WTC11 (cell line): ENCODE results near the gene SLC37A1. TPM values are rescaled to one million over a fixed set of nuclear protein-coding genes. Genes with fewer than 3 reads are reported as not detected.
"Not testable (repeated sequence)": the region's sequence is repeated elsewhere in the genome, so short reads cannot be mapped to it uniquely, and the experiment has no call there.

Experiments
- ATAC-seq: fragments of 200-7000 bp; cut with Tn5 transposase; 2 replicates; pipeline ENCODE4 v1.10.0; 2021; ENCODE audit warnings: mild to moderate bottlenecking, moderate library complexity
- CTCF ChIA-PET: fragments of 300-600 bp; sonication (Branson Sonifier 250); formaldehyde crosslinking; loops from one replicate; lab custom pipeline; 2021; ENCODE audit warnings: antibody characterized with exemption; lab: Charles Lee
- POLR2A ChIA-PET: fragments of 350-600 bp; sonication (Branson Sonifier 250); formaldehyde crosslinking; loops from one replicate; lab custom pipeline; 2021; ENCODE audit warnings: antibody characterized with exemption; lab: Charles Lee
- DNase-seq: peaks from one replicate; pipeline ENCODE4 v3.0.0; 2021; ENCODE audit warnings: low spot score
- H3K27ac Mint-ChIP-seq: 2 replicates; pipeline ENCODE4 v1.8.0; 2021; ENCODE audit warnings: mixed read lengths
- H3K27me3 Mint-ChIP-seq: 2 replicates; pipeline ENCODE4 v1.8.0; 2021; ENCODE audit warnings: low read depth, mild to moderate bottlenecking, moderate library complexity, mixed read lengths
- H3K36me3 Mint-ChIP-seq: 2 replicates; pipeline ENCODE4 v1.8.0; 2021; ENCODE audit warnings: mixed read lengths
- H3K4me1 Mint-ChIP-seq: 2 replicates; pipeline ENCODE4 v1.8.0; 2022; ENCODE audit warnings: mixed read lengths
- H3K4me3 Mint-ChIP-seq: 2 replicates; pipeline ENCODE4 v1.8.0; 2021; ENCODE audit warnings: mild to moderate bottlenecking, moderate library complexity, mixed read lengths
- H3K9me3 Mint-ChIP-seq: 2 replicates; pipeline ENCODE4 v1.8.0; 2021; ENCODE audit warnings: mixed read lengths
- ATF2 ChIP-seq: sonication (generic); formaldehyde crosslinking; IDR thresholded peaks from 2 replicates; pipeline ENCODE4 v1.8.1; 2022; ENCODE audit warnings: low read depth, missing genetic modification reagents, borderline replicate concordance
- CTCF ChIP-seq: fragments of 200-600 bp; IDR thresholded peaks from 2 replicates; pipeline ENCODE4 v1.8.0; 2022; ENCODE audit warnings: antibody characterized with exemption
- E2F5 ChIP-seq: sonication (generic); formaldehyde crosslinking; IDR thresholded peaks from 2 replicates; pipeline ENCODE4 v1.8.1; 2022; ENCODE audit warnings: mild to moderate bottlenecking, moderate library complexity, missing genetic modification reagents
- FOXP4 ChIP-seq: sonication (generic); formaldehyde crosslinking; IDR thresholded peaks from 2 replicates; pipeline ENCODE4 v1.8.0; 2022; ENCODE audit warnings: mild to moderate bottlenecking, missing genetic modification reagents
- GABPB1 ChIP-seq: sonication (generic); formaldehyde crosslinking; IDR thresholded peaks from 2 replicates; pipeline ENCODE4 v1.8.1; 2023; ENCODE audit warnings: mild to moderate bottlenecking, missing genetic modification reagents
- GTF2I ChIP-seq: fragments of 250-450 bp; sonication (Bioruptor Pico); conservative IDR thresholded peaks from 2 replicates; pipeline ENCODE4 v1.4.0; 2021; ENCODE audit warnings: mild to moderate bottlenecking
- JUN ChIP-seq: sonication (generic); formaldehyde crosslinking; IDR thresholded peaks from 2 replicates; pipeline ENCODE4 v1.8.0; 2023; ENCODE audit warnings: mild to moderate bottlenecking, missing genetic modification reagents
- MLX ChIP-seq: sonication (generic); formaldehyde crosslinking; IDR thresholded peaks from 2 replicates; pipeline ENCODE4 v1.8.1; 2023; ENCODE audit warnings: mild to moderate bottlenecking, missing genetic modification reagents, moderate library complexity
- NR1H2 ChIP-seq: sonication (generic); formaldehyde crosslinking; IDR thresholded peaks from 2 replicates; pipeline ENCODE4 v1.9.0; 2021; ENCODE audit warnings: mild to moderate bottlenecking, moderate library complexity, missing genetic modification reagents
- SP1 ChIP-seq: sonication (generic); formaldehyde crosslinking; conservative IDR thresholded peaks from 2 replicates; pipeline ENCODE4 v1.8.1; 2022; ENCODE audit warnings: missing genetic modification reagents
- STAT6 ChIP-seq: sonication (generic); formaldehyde crosslinking; conservative IDR thresholded peaks from 2 replicates; pipeline ENCODE4 v1.8.1; 2023; ENCODE audit warnings: mild to moderate bottlenecking, low read depth, missing genetic modification reagents, moderate library complexity
- TEAD4 ChIP-seq: sonication (generic); formaldehyde crosslinking; IDR thresholded peaks from 2 replicates; pipeline ENCODE4 v1.8.0; 2022; ENCODE audit warnings: mild to moderate bottlenecking, missing genetic modification reagents
- USF1 ChIP-seq: sonication (generic); formaldehyde crosslinking; IDR thresholded peaks from 2 replicates; pipeline ENCODE4 v1.8.0; 2022; ENCODE audit warnings: mild to moderate bottlenecking, missing genetic modification reagents
- ZNF396 ChIP-seq: fragments of 250-450 bp; sonication (Bioruptor Pico); IDR thresholded peaks from 2 replicates; pipeline ENCODE4 v1.8.0; 2021; ENCODE audit warnings: mild to moderate bottlenecking, moderate library complexity, borderline replicate concordance
- ZNF423 ChIP-seq: fragments of 250-450 bp; sonication (Bioruptor Pico); IDR thresholded peaks from 2 replicates; pipeline ENCODE4 v2.1.2; 2022; ENCODE audit warnings: mild to moderate bottlenecking, moderate library complexity
- ZNF671 ChIP-seq: fragments of 250-450 bp; sonication (Bioruptor Pico); IDR thresholded peaks from 2 replicates; pipeline ENCODE4 v1.8.0; 2021; ENCODE audit warnings: mild to moderate bottlenecking
- total RNA-seq: library from RNA; stranded (reverse); gene quantifications from 3 replicates; pipeline ENCODE4 v1.2.3, GENCODE V29; 2021

Gene SLC37A1
- total RNA-seq, 1 experiment from 2014 or later: 22.7 TPM

GRCh38 chr21:42468491-42469131 is 45.0 kb upstream of the SLC37A1 start:
- no peak overlapping the region for H3K27ac Mint-ChIP-seq
- ATAC-seq (no peak), DNase-seq (no peak)
- no peak overlapping the region for H3K4me3 Mint-ChIP-seq
- H3K27me3 Mint-ChIP-seq: no peaks in the 10 kb centered on the region; the same call in 1 of the 2 replicates
- TF ChIP-seq TEAD4: no peak
- TF ChIP-seq NR1H2: no peak
- TF ChIP-seq MLX (CRISPR knock-in tag): no peak
- no peak for TF ChIP-seq ZNF423 (CRISPR knock-in tag)
- TF ChIP-seq E2F5: no peak
- POLR2A ChIA-PET: no interaction called here
- peaks cover 5% of the 10 kb centered on the region for H3K9me3 Mint-ChIP-seq
- CTCF ChIA-PET: interaction anchor here (0.9 to 2.2 kb wide), 4 partner anchors 18 to 159 kb away, joined by 3 to 7 read pairs (median 4); no protein-coding TSS in a partner anchor
- H3K4me1 Mint-ChIP-seq: peaks cover 36% of the 10 kb centered on the region
- H3K36me3 Mint-ChIP-seq: no peaks in the 10 kb centered on the region

- ATAC-seq (no peak), DNase-seq (no peak)
- Mint-ChIP-seq H3K27ac (no peak overlapping the region), H3K36me3 (no peaks in the 10 kb centered on the region), H3K4me3 (no peak overlapping the region), H3K9me3 (no peaks in the 10 kb centered on the region), H3K4me1 (peaks cover 36% of the 10 kb centered on the region), H3K27me3 (no peaks in the 10 kb centered on the region)
- ChIA-PET CTCF (interaction anchor here (0.9 to 1.7 kb wide), 3 partner anchors 19 to 160 kb away, joined by 3 to 6 read pairs (median 3); no protein-coding TSS in a partner anchor), POLR2A (no interaction called here)
- no peak for TF ChIP-seq FOXP4
Observed at GRCh38 chr21:42469272-42469671, 44.4 kb upstream of the SLC37A1 start.

- ATAC-seq, H3K36me3 Mint-ChIP-seq, H3K27ac Mint-ChIP-seq, DNase-seq, H3K9me3 Mint-ChIP-seq, H3K27me3 Mint-ChIP-seq, H3K4me3 Mint-ChIP-seq, POLR2A ChIA-PET: not testable (repeated sequence)
- peaks cover 39% of the 10 kb centered on the region for H3K4me1 Mint-ChIP-seq
- CTCF ChIA-PET: interaction anchor here (1.7 kb wide), 1 partner anchor 19 kb away, joined by 6 read pairs; no protein-coding TSS in a partner anchor
Observed at GRCh38 chr21:42469726-42470125, 43.9 kb upstream of the SLC37A1 start.

GRCh38 chr21:42471206-42471605 is 42.4 kb upstream of the SLC37A1 start:
- H3K27ac Mint-ChIP-seq: no peak overlapping the region
- POLR2A ChIA-PET: no interaction called here
- H3K9me3 Mint-ChIP-seq: no peaks in the 10 kb centered on the region
- CTCF ChIA-PET: interaction anchor here (0.6 kb wide), 1 partner anchor 83 kb away, joined by 3 read pairs; no protein-coding TSS in a partner anchor
- ATAC-seq: no peak
- DNase-seq: no peak
- H3K27me3 Mint-ChIP-seq: no peaks in the 10 kb centered on the region
- H3K4me1 Mint-ChIP-seq: peaks cover 33% of the 10 kb centered on the region
- no peak overlapping the region for H3K4me3 Mint-ChIP-seq
- no peaks in the 10 kb centered on the region for H3K36me3 Mint-ChIP-seq
- TF ChIP-seq SP1 (no peak), ZNF671 (CRISPR knock-in tag) (no peak), STAT6 (CRISPR knock-in tag) (no peak), CTCF (no peak), JUN (CRISPR knock-in tag) (no peak), USF1 (CRISPR knock-in tag) (no peak), GABPB1 (CRISPR knock-in tag) (no peak), GTF2I (CRISPR knock-in tag) (no peak), ATF2 (CRISPR knock-in tag) (no peak), ZNF396 (CRISPR knock-in tag) (no peak), TEAD4 (no peak)
